ENCODE results near the gene SH3YL1.

Gene SH3YL1

GRCh38 chr2:213932-214693 lies 49.7 kb downstream of the SH3YL1 start:
- DNase-seq, result no peak

- no peak for DNase-seq
Observed at GRCh38 chr2:211486-212184, 52.2 kb downstream of the SH3YL1 start.

GRCh38 chr2:210660-211059 lies 53.2 kb downstream of the SH3YL1 start:
- DNase-seq, result no peak

GRCh38 chr2:209470-209869 lies 54.4 kb downstream of the SH3YL1 start:
- no peak for DNase-seq

GRCh38 chr2:208335-208734 lies 55.5 kb downstream of the SH3YL1 start:
- no peak for DNase-seq

GRCh38 chr2:203984-204383 lies 59.8 kb downstream of the SH3YL1 start:
- no peak for DNase-seq

- no peak for DNase-seq
Observed at GRCh38 chr2:203401-203800, 60.4 kb downstream of the SH3YL1 start.

- DNase-seq, result no peak
Observed at GRCh38 chr2:202945-203344, 60.9 kb downstream of the SH3YL1 start.

- DNase-seq, result no peak
Observed at GRCh38 chr2:201648-202433, 62.0 kb downstream of the SH3YL1 start.

- DNase-seq, result no peak
Observed at GRCh38 chr2:199041-199966, 64.5 kb downstream of the SH3YL1 start.

- no peak for DNase-seq
Observed at GRCh38 chr2:196406-196805, 67.4 kb downstream of the SH3YL1 start.

GRCh38 chr2:195932-196331 lies 67.9 kb downstream of the SH3YL1 start:
- no peak for DNase-seq

- DNase-seq, result no peak
Observed at GRCh38 chr2:193141-193671, 70.6 kb downstream of the SH3YL1 start.

- no peak for DNase-seq
Observed at GRCh38 chr2:191311-192190, 72.3 kb downstream of the SH3YL1 start.

- no peak for DNase-seq
Observed at GRCh38 chr2:187825-188224, 76.0 kb downstream of the SH3YL1 start.

GRCh38 chr2:185221-185620 lies 78.6 kb downstream of the SH3YL1 start:
- DNase-seq, result no peak

- DNase-seq, result no peak
Observed at GRCh38 chr2:184695-185094, 79.1 kb downstream of the SH3YL1 start.

GRCh38 chr2:182509-183122 lies 81.2 kb downstream of the SH3YL1 start:
- peak in 1 of 2 experiments; percentile 47 for DNase-seq

GRCh38 chr2:180311-180710 lies 83.5 kb downstream of the SH3YL1 start:
- no peak for DNase-seq

- no peak for DNase-seq
Observed at GRCh38 chr2:179886-180285, 83.9 kb downstream of the SH3YL1 start.

GRCh38 chr2:177733-178132 lies 86.1 kb downstream of the SH3YL1 start:
- DNase-seq, result peak in 1 of 2 experiments; percentile 50

Measured in NCI-H2081 (cell line).